HCEC 1CT (cell line): Measurements from ENCODE around the gene FBLN7.
"Not testable (repeated sequence)": the region's sequence is repeated elsewhere in the genome, so short reads cannot be mapped to it uniquely, and the experiment has no call there.

Experiments used
- DNase-seq: peaks from one replicate; pipeline ENCODE4 v3.0.0-alpha.2; 2017

The FBLN7 gene, protein sequence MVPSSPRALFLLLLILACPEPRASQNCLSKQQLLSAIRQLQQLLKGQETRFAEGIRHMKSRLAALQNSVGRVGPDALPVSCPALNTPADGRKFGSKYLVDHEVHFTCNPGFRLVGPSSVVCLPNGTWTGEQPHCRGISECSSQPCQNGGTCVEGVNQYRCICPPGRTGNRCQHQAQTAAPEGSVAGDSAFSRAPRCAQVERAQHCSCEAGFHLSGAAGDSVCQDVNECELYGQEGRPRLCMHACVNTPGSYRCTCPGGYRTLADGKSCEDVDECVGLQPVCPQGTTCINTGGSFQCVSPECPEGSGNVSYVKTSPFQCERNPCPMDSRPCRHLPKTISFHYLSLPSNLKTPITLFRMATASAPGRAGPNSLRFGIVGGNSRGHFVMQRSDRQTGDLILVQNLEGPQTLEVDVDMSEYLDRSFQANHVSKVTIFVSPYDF

DNA sequence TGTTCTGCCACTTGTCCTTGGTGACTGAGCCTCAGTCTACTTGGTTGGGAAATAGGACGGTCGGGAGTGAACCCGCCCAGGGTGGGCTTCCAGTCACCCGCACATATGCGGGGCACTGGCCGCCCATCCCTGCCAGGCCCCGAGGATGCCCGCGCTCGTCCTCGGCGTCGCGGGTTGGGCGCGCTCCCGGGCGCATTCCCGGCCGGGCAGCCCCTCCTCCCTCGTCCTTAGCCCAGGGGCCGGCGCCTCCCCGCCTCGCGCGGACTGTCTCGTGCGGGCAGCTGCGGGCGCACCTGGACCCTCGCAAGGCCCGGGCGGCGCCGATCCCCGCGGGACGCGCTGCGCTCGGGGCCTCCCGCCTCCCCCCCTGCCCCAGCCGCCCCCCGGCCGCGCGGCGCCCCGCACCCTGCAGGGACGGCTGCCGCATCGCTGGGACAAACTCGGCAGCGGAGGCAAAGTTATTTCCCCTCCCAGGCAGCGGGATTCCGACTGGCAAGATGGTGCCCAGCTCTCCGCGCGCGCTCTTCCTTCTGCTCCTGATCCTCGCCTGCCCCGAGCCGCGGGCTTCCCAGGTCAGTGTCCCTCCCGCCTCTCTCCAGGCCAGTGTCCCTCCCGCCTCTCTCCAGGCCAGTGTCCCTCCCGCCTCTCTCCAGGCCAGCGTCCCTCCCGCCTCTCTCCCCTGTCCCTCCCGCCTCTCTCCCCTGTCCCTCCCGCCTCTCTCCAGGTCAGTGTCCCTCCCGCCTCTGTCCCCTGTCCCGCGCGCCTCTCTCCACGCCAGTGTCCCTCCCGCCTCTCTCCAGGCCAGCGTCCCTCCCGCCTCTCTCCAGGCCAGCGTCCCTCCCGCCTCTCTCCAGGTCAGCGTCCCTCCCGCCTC, at the start of gene FBLN7:
Gene FBLN7, plus strand, starts transcription at position 227 of the 874 bp plus-strand sequence. Its CDS starts 271 bp downstream, at position 498.
- no peak for DNase-seq

DNA sequence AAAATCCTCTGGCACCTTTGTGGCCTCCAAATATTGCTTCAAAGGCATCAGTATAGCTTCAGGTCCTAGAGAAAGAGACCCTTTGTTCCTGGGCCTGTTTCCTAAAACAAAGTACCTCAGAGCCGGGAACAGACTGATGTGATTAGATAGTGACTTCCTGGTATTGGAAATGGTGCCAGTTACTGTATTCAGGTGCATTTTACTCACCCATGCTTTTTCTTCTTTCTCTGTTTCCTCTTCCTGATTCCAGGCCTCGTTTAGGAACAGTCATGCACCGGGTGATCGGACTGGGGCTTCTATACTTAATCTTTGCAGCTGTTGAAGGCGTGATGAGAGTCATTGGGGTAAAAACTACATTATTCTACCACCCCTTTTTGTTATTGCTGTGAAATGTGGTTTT, 48.8 kb upstream of the FBLN7 start:
- DNase-seq, result no peak

DNA sequence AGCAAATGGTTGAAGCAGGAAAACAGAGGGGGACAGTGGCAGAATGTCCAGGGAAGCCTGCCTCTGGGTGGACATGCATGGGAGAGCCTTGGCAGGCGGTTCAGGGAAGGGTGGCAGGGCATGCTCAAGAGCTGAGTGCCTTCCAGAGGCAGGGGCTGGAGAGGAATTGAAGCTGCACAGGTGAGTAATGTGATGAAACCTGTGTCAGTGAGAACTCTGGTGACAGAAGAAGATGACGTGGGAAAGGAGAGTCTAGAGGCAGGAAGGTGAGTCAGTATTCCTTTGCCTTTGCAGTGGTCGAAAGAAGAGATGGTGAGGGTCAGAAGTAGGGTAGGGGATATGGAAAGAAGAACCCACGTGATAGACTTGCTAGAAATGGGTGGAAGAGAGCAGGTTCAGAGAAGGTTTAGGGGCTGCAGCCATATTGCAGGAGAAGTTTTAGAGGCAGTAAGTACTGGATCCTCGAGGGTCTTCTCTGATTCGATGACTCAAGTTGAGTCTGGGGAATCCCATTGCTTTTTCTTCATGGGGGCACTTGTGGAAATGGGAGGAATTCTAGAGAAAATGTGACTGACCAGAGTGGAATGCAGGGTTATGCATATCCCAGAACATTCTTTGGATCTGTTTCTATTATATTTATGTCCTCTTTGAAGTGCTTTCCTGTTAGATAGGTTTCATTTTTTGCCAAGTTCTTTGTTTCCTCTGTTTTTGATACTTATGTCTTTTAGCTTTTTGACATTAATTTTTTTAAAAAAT, 45.7 kb upstream of the FBLN7 start:
- DNase-seq, result peak; percentile 62

GRCh38 chr2:112093216-112093615, 45.0 kb upstream of the FBLN7 start:
- no peak for DNase-seq

DNA sequence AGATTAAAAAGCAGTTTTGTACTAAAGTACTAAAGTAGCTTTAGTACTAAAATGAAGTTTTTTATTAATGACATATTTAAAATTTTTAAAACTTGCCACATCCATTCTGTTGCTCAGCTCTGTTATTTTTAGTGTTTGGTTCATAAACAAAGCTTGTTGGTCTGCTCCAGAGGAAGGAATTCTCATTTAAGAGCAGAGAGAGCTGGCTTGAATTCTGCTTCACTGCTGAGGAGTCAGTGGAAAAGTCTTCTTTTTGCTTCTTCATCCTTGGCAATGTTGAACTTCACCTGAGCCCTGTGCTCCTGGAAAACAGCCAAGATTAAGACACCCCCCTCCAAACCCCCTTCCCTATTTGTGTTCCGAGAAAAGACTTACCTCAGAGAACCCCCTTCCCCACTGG, 42.5 kb upstream of the FBLN7 start:
- no peak for DNase-seq

DNA sequence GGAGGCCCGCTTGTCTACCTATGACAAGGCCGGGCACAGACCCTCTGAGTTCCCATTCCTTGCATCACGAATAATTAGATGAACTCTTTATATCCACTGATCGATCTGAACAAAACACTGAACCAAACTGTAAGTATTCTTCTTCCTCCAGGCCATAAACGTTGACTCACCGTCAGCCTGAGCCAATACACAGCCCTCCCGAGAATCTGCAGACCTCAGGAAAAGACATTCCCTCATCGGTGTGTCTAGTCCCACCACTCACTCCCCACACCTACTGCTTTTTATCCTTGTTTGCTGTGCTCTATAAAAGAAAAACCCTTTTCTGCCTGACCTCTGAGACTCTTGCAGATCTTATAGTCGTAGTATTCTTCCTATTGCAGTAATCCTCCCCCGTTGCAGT, 42.1 kb upstream of the FBLN7 start:
- no peak for DNase-seq

GRCh38 chr2:112108178-112108832, 29.9 kb upstream of the FBLN7 start:
- DNase-seq, result no peak

DNA sequence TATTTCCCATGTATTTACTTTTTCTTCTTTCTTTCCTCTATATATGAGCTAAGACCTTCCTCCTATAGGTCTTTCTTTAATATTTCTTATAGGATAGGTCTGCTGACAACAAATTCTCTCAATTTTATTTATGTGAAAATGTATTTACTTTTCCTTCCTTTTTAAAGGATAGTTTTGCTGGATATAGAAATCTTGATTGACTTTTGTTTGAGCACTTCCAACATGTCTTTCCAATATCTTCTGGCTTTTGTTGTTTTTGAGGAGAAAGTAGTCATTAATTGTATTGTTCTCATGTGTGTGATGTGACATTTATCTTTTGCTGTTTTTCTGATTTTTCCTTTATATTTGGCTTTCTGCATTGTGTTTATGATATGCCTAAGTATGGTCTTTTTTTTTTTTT, 28.9 kb upstream of the FBLN7 start:
- DNase-seq, result no peak

DNA sequence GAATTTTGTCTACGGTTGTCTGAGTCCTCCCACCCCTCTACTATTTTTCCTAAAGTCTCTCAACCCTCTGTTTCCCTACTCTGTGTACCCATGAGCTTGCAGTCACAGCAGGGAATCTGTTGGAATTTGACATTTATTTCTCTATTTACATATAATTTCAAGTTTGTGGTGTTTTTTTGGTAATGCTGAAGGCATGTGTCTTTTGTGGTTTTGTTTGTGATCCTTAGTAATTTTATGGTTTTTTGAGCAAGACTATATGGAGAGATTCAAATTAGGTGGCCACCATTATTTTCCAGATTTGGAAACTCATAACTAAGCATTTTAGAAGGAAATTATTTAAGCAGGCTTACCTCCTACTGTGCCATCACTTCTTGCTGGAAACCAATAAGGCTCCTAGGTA, 27.2 kb upstream of the FBLN7 start:
- no peak for DNase-seq

- not testable (repeated sequence) for DNase-seq
Measured at GRCh38 chr2:112113354-112113753, 24.8 kb upstream of the FBLN7 start.

GRCh38 chr2:112118148-112118547, 20.0 kb upstream of the FBLN7 start:
- no peak for DNase-seq

DNA sequence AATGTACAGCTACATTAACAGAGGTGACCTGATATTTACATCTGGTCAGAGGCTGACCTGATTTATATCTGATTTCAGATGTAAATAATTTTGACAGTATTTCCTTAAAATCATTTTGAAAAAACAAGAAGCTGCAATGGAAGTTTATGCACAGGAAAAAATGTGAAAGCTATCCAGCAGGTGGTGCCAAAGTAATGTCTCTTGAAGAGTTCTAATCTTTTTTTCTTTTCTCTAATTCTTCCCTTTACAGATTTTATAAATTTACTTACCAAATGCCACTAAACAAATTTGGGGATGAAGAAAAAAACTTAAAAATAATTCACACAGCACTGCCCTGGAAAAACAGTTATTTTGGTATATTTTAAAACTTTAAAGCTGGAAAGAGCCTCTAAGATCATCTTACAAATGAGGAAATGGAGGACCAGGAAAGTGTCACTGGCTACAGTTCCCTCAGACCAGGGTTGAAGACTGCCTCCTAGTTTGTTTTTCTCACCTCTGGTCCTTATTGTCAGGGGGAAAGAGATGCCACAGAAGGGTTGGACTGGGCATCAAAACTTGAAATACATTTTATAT, 16.4 kb upstream of the FBLN7 start:
- peak; percentile 49 for DNase-seq

DNA sequence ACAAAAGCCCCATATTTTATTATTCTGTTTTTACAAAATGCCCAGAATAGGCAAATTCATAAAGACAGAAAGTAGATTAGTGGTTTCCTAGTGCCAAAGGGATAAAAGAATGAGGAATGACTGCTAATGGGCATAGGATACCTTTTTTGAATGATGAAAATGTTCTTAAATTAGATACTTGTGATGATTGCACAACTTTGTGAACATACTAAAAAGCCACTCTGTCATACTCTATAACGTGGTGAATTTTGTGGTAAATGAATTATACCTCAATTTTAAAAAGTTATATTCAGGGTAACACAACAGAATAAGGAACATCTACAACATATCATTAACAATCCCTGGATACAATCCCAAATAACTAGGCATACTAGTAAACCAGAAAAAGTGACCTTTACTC, 9.1 kb upstream of the FBLN7 start:
- DNase-seq, result no peak

DNA sequence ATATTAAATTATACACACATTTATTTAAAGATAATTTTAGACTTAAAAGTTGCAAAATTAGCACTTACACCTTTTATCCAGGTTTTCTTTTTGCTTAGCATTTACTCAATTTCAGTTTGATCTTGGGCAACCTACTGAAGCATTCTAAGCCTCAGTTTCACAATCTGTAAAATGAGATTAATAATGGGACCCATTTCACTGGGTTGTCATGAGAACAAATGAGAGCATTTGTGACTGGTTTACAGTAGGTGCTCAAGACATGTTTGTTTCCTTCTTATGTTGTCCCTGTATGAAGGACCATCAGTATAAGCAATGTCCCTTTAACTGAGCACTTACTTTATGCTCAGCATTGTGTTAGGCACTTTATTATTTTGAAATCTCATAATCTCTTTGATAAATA, 4.8 kb upstream of the FBLN7 start:
- no peak for DNase-seq

GRCh38 chr2:112134120-112134519, 4.1 kb upstream of the FBLN7 start:
- no peak for DNase-seq

GRCh38 chr2:112136096-112136495, 2.1 kb upstream of the FBLN7 start:
- DNase-seq, result no peak

DNA sequence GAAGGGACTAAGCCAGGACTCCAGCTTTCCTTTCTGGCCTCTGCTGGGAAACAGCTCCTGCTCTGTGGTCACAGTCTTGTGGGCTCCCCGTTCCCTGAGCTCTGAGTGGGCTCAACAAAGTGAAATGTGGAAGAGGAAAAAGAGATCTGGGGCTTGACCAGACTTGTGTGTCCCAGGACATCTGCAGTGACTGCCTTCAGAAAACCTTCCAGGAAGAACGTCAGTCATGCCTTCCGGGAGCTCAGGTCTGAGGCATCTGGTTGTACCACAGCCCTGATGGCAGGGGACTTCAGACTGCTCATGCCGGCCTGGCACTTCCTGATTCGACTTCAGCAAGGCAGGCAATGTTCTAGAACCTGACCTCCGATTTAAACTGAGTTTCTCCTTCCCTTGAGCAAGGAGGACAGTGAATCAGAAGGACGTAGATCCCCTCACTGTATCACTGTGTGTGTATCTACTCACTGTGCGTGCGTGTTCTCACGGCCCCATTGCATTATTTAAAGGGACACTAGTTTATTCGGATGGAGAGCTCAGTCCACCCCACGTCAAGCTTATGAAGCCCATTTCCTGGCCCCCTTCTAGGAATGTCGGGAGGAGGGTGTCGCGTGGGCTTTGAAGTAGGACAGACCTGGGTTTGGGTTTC, 548 bp upstream of the FBLN7 start:
- DNase-seq, result no peak

DNA sequence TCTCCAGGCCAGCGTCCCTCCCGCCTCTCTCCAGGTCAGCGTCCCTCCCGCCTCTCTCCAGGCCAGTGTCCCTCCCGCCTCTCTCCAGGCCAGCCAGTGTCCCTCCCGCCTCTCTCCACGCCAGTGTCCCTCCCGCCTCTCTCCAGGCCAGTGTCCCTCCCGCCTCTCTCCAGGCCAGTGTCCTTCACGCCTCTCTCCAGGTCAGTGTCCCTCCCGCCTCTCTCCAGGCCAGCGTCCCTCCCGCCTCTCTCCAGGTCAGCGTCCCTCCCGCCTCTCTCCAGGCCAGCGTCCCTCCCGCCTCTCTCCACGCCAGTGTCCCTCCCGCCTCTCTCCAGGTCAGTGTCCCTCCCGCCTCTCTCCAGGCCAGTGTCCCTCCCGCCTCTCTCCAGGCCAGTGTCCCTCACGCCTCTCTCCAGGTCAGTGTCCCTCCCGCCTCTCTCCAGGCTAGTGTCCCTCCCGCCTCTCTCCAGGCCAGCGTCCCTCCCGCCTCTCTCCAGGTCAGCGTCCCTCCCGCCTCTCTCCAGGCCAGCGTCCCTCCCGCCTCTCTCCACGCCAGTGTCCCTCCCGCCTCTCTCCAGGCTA, 939 bp downstream of the FBLN7 start:
- DNase-seq, result not testable (repeated sequence)

DNA sequence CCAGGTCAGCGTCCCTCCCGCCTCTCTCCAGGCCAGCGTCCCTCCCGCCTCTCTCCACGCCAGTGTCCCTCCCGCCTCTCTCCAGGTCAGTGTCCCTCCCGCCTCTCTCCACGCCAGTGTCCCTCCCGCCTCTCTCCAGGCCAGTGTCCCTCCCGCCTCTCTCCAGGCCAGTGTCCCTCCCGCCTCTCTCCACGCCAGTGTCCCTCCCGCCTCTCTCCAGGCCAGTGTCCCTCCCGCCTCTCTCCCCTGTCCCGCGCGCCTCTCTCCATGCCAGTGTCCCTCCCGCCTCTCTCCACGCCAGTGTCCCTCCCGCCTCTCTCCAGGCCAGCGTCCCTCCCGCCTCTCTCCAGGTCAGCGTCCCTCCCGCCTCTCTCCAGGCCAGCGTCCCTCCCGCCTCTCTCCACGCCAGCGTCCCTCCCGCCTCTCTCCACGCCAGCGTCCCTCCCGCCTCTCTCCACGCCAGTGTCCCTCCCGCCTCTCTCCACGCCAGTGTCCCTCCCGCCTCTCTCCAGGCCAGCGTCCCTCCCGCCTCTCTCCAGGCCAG, 1.5 kb downstream of the FBLN7 start:
- DNase-seq, result not testable (repeated sequence)

DNA sequence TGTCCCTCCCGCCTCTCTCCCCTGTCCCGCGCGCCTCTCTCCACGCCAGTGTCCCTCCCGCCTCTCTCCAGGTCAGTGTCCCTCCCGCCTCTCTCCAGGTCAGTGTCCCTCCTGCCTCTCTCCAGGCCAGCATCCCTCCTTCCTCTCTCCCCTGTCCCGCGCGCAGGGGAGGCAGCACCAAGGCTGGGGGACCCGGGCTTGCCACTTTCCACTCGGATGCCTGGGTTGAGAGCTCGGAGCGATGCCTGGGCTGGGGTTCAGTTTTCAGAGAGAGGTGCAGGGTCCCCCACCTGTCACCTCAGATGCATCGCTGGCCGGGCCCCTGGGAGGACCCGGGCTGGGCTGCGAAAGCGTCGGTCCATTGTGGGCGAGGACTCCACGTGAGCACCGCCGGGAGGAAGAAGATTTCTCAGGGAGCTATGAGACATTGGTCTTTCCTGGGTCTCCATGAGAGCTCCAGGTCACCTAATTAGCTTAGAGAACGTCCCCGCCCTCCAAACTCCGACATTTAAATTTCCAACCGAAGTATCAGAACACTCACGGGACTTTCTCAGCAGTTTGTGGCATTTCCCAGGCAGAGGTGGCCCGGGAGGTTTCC, 2.1 kb downstream of the FBLN7 start:
- no peak for DNase-seq
